ENCODE results near the gene GNG14.

DNA sequence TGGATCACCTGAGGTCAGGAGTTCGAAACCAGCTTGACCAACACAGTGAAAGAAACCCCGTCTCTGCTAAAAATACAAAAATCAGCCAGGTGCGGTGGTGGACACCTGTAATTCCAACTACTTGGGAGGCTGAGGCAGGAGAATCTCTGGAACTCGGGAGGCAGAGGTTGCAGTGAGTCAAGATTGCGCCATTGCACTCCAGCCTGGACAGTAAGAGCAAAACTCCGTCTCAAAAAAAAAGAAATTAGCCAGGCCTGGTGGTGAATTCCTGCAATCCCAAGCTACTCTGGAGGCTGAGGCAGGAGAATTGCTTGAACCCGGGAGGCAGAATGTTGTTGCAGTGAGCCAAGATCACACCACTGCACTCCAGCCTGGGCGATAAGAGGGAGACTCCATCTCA, 20.8 kb downstream of the GNG14 start:
- TF ChIP-seq EZH2 (IDR thresholded peaks at IDR 0.05; ENCODE audit: low read depth, unreplicated experiment) (no peak), CREB1 (CRISPR knock-in tag; IDR thresholded peaks at IDR 0.05; ENCODE audit: low read depth) (no peak), CTCF (conservative IDR thresholded peaks at IDR 0.05; ENCODE audit: low read depth in 2 of 2) (no peak), POLR2AphosphoS5 (IDR thresholded peaks at IDR 0.05; ENCODE audit: low read depth) (no peak), JUNB (IDR thresholded peaks at IDR 0.05; ENCODE audit: unreplicated experiment) (no peak), NANOG (IDR thresholded peaks at IDR 0.05; ENCODE audit: borderline replicate concordance) (no peak), EZH2phosphoT487 (IDR thresholded peaks at IDR 0.05; ENCODE audit: unreplicated experiment) (no peak), ZNF114 (CRISPR knock-in tag; IDR thresholded peaks at IDR 0.05) (no peak), ZNF331 (CRISPR knock-in tag; IDR thresholded peaks at IDR 0.05; ENCODE audit: low read depth) (no peak), STAT1 (IDR thresholded peaks at IDR 0.05; ENCODE audit: unreplicated experiment) (no peak)
- TF ChIP-seq, protein P1, sequence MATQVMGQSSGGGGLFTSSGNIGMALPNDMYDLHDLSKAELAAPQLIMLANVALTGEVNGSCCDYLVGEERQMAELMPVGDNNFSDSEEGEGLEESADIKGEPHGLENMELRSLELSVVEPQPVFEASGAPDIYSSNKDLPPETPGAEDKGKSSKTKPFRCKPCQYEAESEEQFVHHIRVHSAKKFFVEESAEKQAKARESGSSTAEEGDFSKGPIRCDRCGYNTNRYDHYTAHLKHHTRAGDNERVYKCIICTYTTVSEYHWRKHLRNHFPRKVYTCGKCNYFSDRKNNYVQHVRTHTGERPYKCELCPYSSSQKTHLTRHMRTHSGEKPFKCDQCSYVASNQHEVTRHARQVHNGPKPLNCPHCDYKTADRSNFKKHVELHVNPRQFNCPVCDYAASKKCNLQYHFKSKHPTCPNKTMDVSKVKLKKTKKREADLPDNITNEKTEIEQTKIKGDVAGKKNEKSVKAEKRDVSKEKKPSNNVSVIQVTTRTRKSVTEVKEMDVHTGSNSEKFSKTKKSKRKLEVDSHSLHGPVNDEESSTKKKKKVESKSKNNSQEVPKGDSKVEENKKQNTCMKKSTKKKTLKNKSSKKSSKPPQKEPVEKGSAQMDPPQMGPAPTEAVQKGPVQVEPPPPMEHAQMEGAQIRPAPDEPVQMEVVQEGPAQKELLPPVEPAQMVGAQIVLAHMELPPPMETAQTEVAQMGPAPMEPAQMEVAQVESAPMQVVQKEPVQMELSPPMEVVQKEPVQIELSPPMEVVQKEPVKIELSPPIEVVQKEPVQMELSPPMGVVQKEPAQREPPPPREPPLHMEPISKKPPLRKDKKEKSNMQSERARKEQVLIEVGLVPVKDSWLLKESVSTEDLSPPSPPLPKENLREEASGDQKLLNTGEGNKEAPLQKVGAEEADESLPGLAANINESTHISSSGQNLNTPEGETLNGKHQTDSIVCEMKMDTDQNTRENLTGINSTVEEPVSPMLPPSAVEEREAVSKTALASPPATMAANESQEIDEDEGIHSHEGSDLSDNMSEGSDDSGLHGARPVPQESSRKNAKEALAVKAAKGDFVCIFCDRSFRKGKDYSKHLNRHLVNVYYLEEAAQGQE (IDR thresholded peaks at IDR 0.05; ENCODE audit: unreplicated experiment): no peak
- TF ChIP-seq, protein P2, sequence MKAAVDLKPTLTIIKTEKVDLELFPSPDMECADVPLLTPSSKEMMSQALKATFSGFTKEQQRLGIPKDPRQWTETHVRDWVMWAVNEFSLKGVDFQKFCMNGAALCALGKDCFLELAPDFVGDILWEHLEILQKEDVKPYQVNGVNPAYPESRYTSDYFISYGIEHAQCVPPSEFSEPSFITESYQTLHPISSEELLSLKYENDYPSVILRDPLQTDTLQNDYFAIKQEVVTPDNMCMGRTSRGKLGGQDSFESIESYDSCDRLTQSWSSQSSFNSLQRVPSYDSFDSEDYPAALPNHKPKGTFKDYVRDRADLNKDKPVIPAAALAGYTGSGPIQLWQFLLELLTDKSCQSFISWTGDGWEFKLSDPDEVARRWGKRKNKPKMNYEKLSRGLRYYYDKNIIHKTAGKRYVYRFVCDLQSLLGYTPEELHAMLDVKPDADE (IDR thresholded peaks at IDR 0.05): no peak

Measured in GM23338 (cell line).